Peyer's patch (tissue), 4 donors: Measurements from ENCODE around the gene NETO2.

Experiments used
- POLR2A ChIP-seq, 2 donors: fragments of 450-650 bp; IDR thresholded peaks; one replicate each; pipeline ENCODE4 v1.5.1; 2017; ENCODE audit warnings: antibody characterized with exemption in 2 of 2, mild to moderate bottlenecking in 2 of 2, moderate library complexity in 2 of 2
- TF ChIP-seq, protein P1 (sequence below), 6 experiments: fragments of 450-650 bp in 4 of 6; fragments of 200-600 bp in 2 of 6; sonication (generic) in 1 of 6; IDR thresholded peaks; one replicate each; pipeline ENCODE4 v1.5.1; 2017 to 2019; ENCODE audit warnings: antibody characterized with exemption in 6 of 6, mild to moderate bottlenecking in 3 of 6, moderate library complexity in 1 of 6

DNA sequence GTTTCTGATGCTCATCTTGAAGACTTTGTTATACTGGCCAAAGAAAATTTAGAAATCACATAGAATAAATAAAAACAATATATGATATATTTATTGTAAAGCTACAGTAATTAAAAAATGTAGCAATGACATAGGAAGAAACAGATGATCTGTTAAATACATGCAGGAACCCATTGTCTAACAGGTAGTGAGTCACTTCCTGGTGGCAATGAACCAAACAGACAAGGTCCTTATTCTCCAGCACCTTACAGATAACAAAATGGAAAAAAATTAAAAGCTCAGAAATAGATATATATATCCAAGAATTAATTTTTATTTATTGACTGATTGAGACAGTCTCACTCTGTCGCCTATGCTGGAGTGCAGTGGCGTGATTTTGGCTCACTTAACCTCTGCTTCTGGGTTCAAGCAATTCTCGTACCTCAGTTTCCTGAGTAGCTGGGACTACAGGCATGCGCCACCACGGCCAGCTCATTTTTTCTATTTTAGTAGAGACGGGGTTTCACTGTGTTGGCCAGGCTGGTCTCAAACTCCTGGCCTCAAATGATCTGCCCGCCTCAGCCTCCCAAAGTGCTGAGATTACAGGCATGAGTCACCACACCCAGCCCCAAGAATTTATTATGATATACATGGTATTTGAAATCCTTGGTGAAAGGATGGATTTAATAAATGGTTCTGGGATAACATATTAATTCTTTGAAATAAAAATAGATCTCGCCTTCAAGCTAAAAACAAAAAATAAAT, 7.5 kb downstream of the NETO2 start:
- TF ChIP-seq, protein P1, sequence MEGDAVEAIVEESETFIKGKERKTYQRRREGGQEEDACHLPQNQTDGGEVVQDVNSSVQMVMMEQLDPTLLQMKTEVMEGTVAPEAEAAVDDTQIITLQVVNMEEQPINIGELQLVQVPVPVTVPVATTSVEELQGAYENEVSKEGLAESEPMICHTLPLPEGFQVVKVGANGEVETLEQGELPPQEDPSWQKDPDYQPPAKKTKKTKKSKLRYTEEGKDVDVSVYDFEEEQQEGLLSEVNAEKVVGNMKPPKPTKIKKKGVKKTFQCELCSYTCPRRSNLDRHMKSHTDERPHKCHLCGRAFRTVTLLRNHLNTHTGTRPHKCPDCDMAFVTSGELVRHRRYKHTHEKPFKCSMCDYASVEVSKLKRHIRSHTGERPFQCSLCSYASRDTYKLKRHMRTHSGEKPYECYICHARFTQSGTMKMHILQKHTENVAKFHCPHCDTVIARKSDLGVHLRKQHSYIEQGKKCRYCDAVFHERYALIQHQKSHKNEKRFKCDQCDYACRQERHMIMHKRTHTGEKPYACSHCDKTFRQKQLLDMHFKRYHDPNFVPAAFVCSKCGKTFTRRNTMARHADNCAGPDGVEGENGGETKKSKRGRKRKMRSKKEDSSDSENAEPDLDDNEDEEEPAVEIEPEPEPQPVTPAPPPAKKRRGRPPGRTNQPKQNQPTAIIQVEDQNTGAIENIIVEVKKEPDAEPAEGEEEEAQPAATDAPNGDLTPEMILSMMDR (IDR thresholded peaks at IDR 0.05), result no peak
- TF ChIP-seq POLR2A (IDR thresholded peaks at IDR 0.05), result no peak
